ENCODE results near the gene ONECUT1.

ONECUT1 gene

GRCh38 chr15:52789008-52789600, 1.0 kb downstream of the ONECUT1 start:
- no peak for TF ChIP-seq POLR2A (IDR thresholded peaks at IDR 0.05; ENCODE audit: low read depth, low read length)
- TF ChIP-seq POU2F2 (IDR thresholded peaks at IDR 0.05; ENCODE audit: low read depth, low read length) = no peak
- TF ChIP-seq TAF1 (IDR thresholded peaks at IDR 0.05; ENCODE audit: low read depth, low read length) = no peak
- no peak for TF ChIP-seq PAX5 (IDR thresholded peaks at IDR 0.05; ENCODE audit: insufficient read depth, low read length, severe bottlenecking)
- TF ChIP-seq SPI1 (IDR thresholded peaks at IDR 0.05; ENCODE audit: low read depth, low read length) = no peak
- no peak for TF ChIP-seq POLR2AphosphoS5 (IDR thresholded peaks at IDR 0.05; ENCODE audit: low read depth, low read length)
- no peak for DNase-seq (ENCODE audit: insufficient read length, low spot score)
- FAIRE-seq = no peak

- DNase-seq (ENCODE audit: insufficient read length, low spot score) (no peak), FAIRE-seq (no peak)
- TF ChIP-seq TAF1 (IDR thresholded peaks at IDR 0.05; ENCODE audit: low read depth, low read length) = no peak
- TF ChIP-seq POLR2A (IDR thresholded peaks at IDR 0.05; ENCODE audit: low read depth, low read length) = no peak
- TF ChIP-seq SPI1 (IDR thresholded peaks at IDR 0.05; ENCODE audit: low read depth, low read length) = no peak
- no peak for TF ChIP-seq POU2F2 (IDR thresholded peaks at IDR 0.05; ENCODE audit: low read depth, low read length)
- no peak for TF ChIP-seq POLR2AphosphoS5 (IDR thresholded peaks at IDR 0.05; ENCODE audit: low read depth, low read length)
- TF ChIP-seq PAX5 (IDR thresholded peaks at IDR 0.05; ENCODE audit: insufficient read depth, low read length, severe bottlenecking) = no peak
These were observed 1.8 kb downstream of the ONECUT1 start for GRCh38 chr15:52788099-52788986.

- TF ChIP-seq TAF1 (IDR thresholded peaks at IDR 0.05; ENCODE audit: low read depth, low read length) = no peak
- TF ChIP-seq POU2F2 (IDR thresholded peaks at IDR 0.05; ENCODE audit: low read depth, low read length) = no peak
- TF ChIP-seq POLR2A (IDR thresholded peaks at IDR 0.05; ENCODE audit: low read depth, low read length) = no peak
- TF ChIP-seq POLR2AphosphoS5 (IDR thresholded peaks at IDR 0.05; ENCODE audit: low read depth, low read length) = no peak
- TF ChIP-seq PAX5 (IDR thresholded peaks at IDR 0.05; ENCODE audit: insufficient read depth, low read length, severe bottlenecking) = no peak
- no peak for TF ChIP-seq SPI1 (IDR thresholded peaks at IDR 0.05; ENCODE audit: low read depth, low read length)
- no peak for FAIRE-seq
- no peak for DNase-seq (ENCODE audit: insufficient read length, low spot score)
These were observed 2.5 kb downstream of the ONECUT1 start for GRCh38 chr15:52787549-52788098.

GRCh38 chr15:52787123-52787503, 3.0 kb downstream of the ONECUT1 start:
- FAIRE-seq (no peak), DNase-seq (ENCODE audit: insufficient read length, low spot score) (no peak)
- TF ChIP-seq TAF1 (IDR thresholded peaks at IDR 0.05; ENCODE audit: low read depth, low read length) (no peak), POLR2A (IDR thresholded peaks at IDR 0.05; ENCODE audit: low read depth, low read length) (no peak), PAX5 (IDR thresholded peaks at IDR 0.05; ENCODE audit: insufficient read depth, low read length, severe bottlenecking) (no peak), SPI1 (IDR thresholded peaks at IDR 0.05; ENCODE audit: low read depth, low read length) (no peak), POU2F2 (IDR thresholded peaks at IDR 0.05; ENCODE audit: low read depth, low read length) (no peak), POLR2AphosphoS5 (IDR thresholded peaks at IDR 0.05; ENCODE audit: low read depth, low read length) (no peak)

- DNase-seq (ENCODE audit: insufficient read length, low spot score) = no peak
- TF ChIP-seq SPI1 (IDR thresholded peaks at IDR 0.05; ENCODE audit: low read depth, low read length) = no peak
- TF ChIP-seq PAX5 (IDR thresholded peaks at IDR 0.05; ENCODE audit: insufficient read depth, low read length, severe bottlenecking) = no peak
- no peak for TF ChIP-seq POLR2A (IDR thresholded peaks at IDR 0.05; ENCODE audit: low read depth, low read length)
- TF ChIP-seq POU2F2 (IDR thresholded peaks at IDR 0.05; ENCODE audit: low read depth, low read length) = no peak
- no peak for TF ChIP-seq POLR2AphosphoS5 (IDR thresholded peaks at IDR 0.05; ENCODE audit: low read depth, low read length)
- TF ChIP-seq TAF1 (IDR thresholded peaks at IDR 0.05; ENCODE audit: low read depth, low read length) = no peak
- FAIRE-seq = no peak
These were observed 3.6 kb downstream of the ONECUT1 start for GRCh38 chr15:52786436-52787122.

GRCh38 chr15:52785672-52786406, 4.3 kb downstream of the ONECUT1 start:
- DNase-seq (ENCODE audit: insufficient read length, low spot score) (no peak), FAIRE-seq (no peak)
- no peak for TF ChIP-seq POLR2A (IDR thresholded peaks at IDR 0.05; ENCODE audit: low read depth, low read length)
- TF ChIP-seq POLR2AphosphoS5 (IDR thresholded peaks at IDR 0.05; ENCODE audit: low read depth, low read length) = no peak

GRCh38 chr15:52784799-52785671, 5.1 kb downstream of the ONECUT1 start:
- DNase-seq (ENCODE audit: insufficient read length, low spot score) (no peak), FAIRE-seq (no peak)
- no peak for TF ChIP-seq POU2F2 (IDR thresholded peaks at IDR 0.05; ENCODE audit: low read depth, low read length)
- TF ChIP-seq SPI1 (IDR thresholded peaks at IDR 0.05; ENCODE audit: low read depth, low read length) = no peak
- TF ChIP-seq TAF1 (IDR thresholded peaks at IDR 0.05; ENCODE audit: low read depth, low read length) = no peak
- no peak for TF ChIP-seq POLR2AphosphoS5 (IDR thresholded peaks at IDR 0.05; ENCODE audit: low read depth, low read length)
- no peak for TF ChIP-seq POLR2A (IDR thresholded peaks at IDR 0.05; ENCODE audit: low read depth, low read length)
- TF ChIP-seq PAX5 (IDR thresholded peaks at IDR 0.05; ENCODE audit: insufficient read depth, low read length, severe bottlenecking) = no peak
